ENCODE results near the gene SCN2A.
A peak's percentile ranks its signal among the peaks of the same experiment; 100 is the strongest.

Gene SCN2A

GRCh38 chr2:165293440-165294420 lies 54.5 kb downstream of the SCN2A start:
- Histone ChIP-seq H4K8ac (ENCODE audit: low read depth, low read length) (no peak overlapping the region), H3K18ac (ENCODE audit: low read length) (no peak overlapping the region), H3K4me3 (ENCODE audit: low read length in 2 of 2) (peak overlapping the region in 1 of 2 donors; percentile 44), H3K4ac (ENCODE audit: low read length) (no peak overlapping the region), H2BK120ac (ENCODE audit: low read depth, low read length) (no peak overlapping the region), H4K91ac (ENCODE audit: low read depth, low read length, poor library complexity) (no peak overlapping the region), H3K79me1 (ENCODE audit: low read depth, low read length) (no peaks in the 10 kb centered on the region), H3K14ac (ENCODE audit: low read length) (no peak overlapping the region), H3K27me3 (ENCODE audit: control insufficient read depth in 3 of 3, insufficient read depth in 3 of 3, low read depth in 1 of 3, low read length in 3 of 3) (no peaks in the 10 kb centered on the region), H2BK15ac (ENCODE audit: low read length) (no peak overlapping the region), H3K36me3 (replicated peaks in 1 of 2; ENCODE audit: control insufficient read depth in 2 of 2, insufficient read depth in 2 of 2, low read length in 2 of 2) (no peaks in the 10 kb centered on the region), H3K9me3 (replicated peaks in 1 of 2; ENCODE audit: control insufficient read depth in 2 of 2, insufficient read depth in 1 of 2, low read depth in 1 of 2, low read length in 2 of 2) (no peaks in the 10 kb centered on the region), H2BK12ac (ENCODE audit: low read length) (no peak overlapping the region), H3K23ac (ENCODE audit: low read depth, low read length, poor library complexity) (no peak overlapping the region), H2AK5ac (ENCODE audit: low read depth, low read length) (no peak overlapping the region), H3K9ac (ENCODE audit: low read depth, low read length, poor library complexity) (no peak overlapping the region), H2BK5ac (ENCODE audit: low read length) (no peak overlapping the region), H3K4me1 (ENCODE audit: control insufficient read depth in 2 of 2, insufficient read depth in 1 of 2, low read depth in 1 of 2, low read length in 2 of 2) (peaks cover 0 to 2% of the 10 kb centered on the region in 2 donors), H3K4me2 (ENCODE audit: insufficient read depth, low read length, poor library complexity, severe bottlenecking) (no peak overlapping the region), H3K27ac (replicated peaks; ENCODE audit: low read length) (no peak overlapping the region), H2AFZ (ENCODE audit: low read length) (peak overlapping the region; percentile 96)
- no CpG with 5 or more reads among the region's 6 CpGs for WGBS, 2 donors (ENCODE audit: extremely low coverage in 2 of 2, insufficient read length in 2 of 2, insufficient replicate concordance in 1 of 2)
- DNase-seq (ENCODE audit: low spot score) = peak; percentile 70

GRCh38 chr2:165294912-165295311 lies 55.7 kb downstream of the SCN2A start:
- H2AK5ac ChIP-seq (ENCODE audit: low read depth, low read length) = no peak overlapping the region
- DNase-seq (ENCODE audit: low spot score) = no peak
- no peak overlapping the region for H2BK5ac ChIP-seq (ENCODE audit: low read length)
- H3K27me3 ChIP-seq (ENCODE audit: control insufficient read depth in 3 of 3, insufficient read depth in 3 of 3, low read depth in 1 of 3, low read length in 3 of 3) = no peaks in the 10 kb centered on the region
- no peak overlapping the region for H3K4me3 ChIP-seq (ENCODE audit: low read length in 2 of 2)
- no peak overlapping the region for H3K14ac ChIP-seq (ENCODE audit: low read length)
- H3K36me3 ChIP-seq (replicated peaks in 1 of 2; ENCODE audit: control insufficient read depth in 2 of 2, insufficient read depth in 2 of 2, low read length in 2 of 2) = no peaks in the 10 kb centered on the region
- WGBS, 2 donors (ENCODE audit: extremely low coverage in 2 of 2, insufficient read length in 2 of 2, insufficient replicate concordance in 1 of 2) = no CpG with 5 or more reads among the region's 5 CpGs
- no peak overlapping the region for H4K8ac ChIP-seq (ENCODE audit: low read depth, low read length)
- H3K9me3 ChIP-seq (replicated peaks in 1 of 2; ENCODE audit: control insufficient read depth in 2 of 2, insufficient read depth in 1 of 2, low read depth in 1 of 2, low read length in 2 of 2) = no peaks in the 10 kb centered on the region
- H3K9ac ChIP-seq (ENCODE audit: low read depth, low read length, poor library complexity) = no peak overlapping the region
- no peak overlapping the region for H2BK120ac ChIP-seq (ENCODE audit: low read depth, low read length)
- H3K4me1 ChIP-seq (ENCODE audit: control insufficient read depth in 2 of 2, insufficient read depth in 1 of 2, low read depth in 1 of 2, low read length in 2 of 2) = peaks cover 0 to 2% of the 10 kb centered on the region in 2 donors
- no peaks in the 10 kb centered on the region for H3K79me1 ChIP-seq (ENCODE audit: low read depth, low read length)
- no peak overlapping the region for H3K27ac ChIP-seq (replicated peaks; ENCODE audit: low read length)
- H3K23ac ChIP-seq (ENCODE audit: low read depth, low read length, poor library complexity) = no peak overlapping the region
- no peak overlapping the region for H3K4ac ChIP-seq (ENCODE audit: low read length)
- H2AFZ ChIP-seq (ENCODE audit: low read length) = peak overlapping the region; percentile 96
- H2BK12ac ChIP-seq (ENCODE audit: low read length) = no peak overlapping the region
- no peak overlapping the region for H3K18ac ChIP-seq (ENCODE audit: low read length)
- no peak overlapping the region for H4K91ac ChIP-seq (ENCODE audit: low read depth, low read length, poor library complexity)
- no peak overlapping the region for H2BK15ac ChIP-seq (ENCODE audit: low read length)
- no peak overlapping the region for H3K4me2 ChIP-seq (ENCODE audit: insufficient read depth, low read length, poor library complexity, severe bottlenecking)

- no CpG with 5 or more reads among the region's 4 CpGs for WGBS, 2 donors (ENCODE audit: extremely low coverage in 2 of 2, insufficient read length in 2 of 2, insufficient replicate concordance in 1 of 2)
- no peak overlapping the region for H3K4me3 ChIP-seq (ENCODE audit: low read length in 2 of 2)
Measured at GRCh38 chr2:165295643-165296042, 56.4 kb downstream of the SCN2A start.

GRCh38 chr2:165305391-165306096 lies 66.3 kb downstream of the SCN2A start:
- Histone ChIP-seq H3K14ac (ENCODE audit: low read length) (no peak overlapping the region), H3K36me3 (replicated peaks in 1 of 2; ENCODE audit: control insufficient read depth in 2 of 2, insufficient read depth in 2 of 2, low read length in 2 of 2) (no peaks in the 10 kb centered on the region), H3K27ac (replicated peaks; ENCODE audit: low read length) (no peak overlapping the region), H3K27me3 (ENCODE audit: control insufficient read depth in 3 of 3, insufficient read depth in 3 of 3, low read depth in 1 of 3, low read length in 3 of 3) (no peaks in the 10 kb centered on the region), H2BK120ac (ENCODE audit: low read depth, low read length) (no peak overlapping the region), H3K18ac (ENCODE audit: low read length) (no peak overlapping the region), H4K91ac (ENCODE audit: low read depth, low read length, poor library complexity) (no peak overlapping the region), H3K9ac (ENCODE audit: low read depth, low read length, poor library complexity) (no peak overlapping the region), H2AFZ (ENCODE audit: low read length) (no peak overlapping the region), H2BK15ac (ENCODE audit: low read length) (no peak overlapping the region), H3K9me3 (replicated peaks in 1 of 2; ENCODE audit: control insufficient read depth in 2 of 2, insufficient read depth in 1 of 2, low read depth in 1 of 2, low read length in 2 of 2) (no peaks in the 10 kb centered on the region), H2AK5ac (ENCODE audit: low read depth, low read length) (no peak overlapping the region), H3K4me3 (ENCODE audit: low read length in 2 of 2) (no peak overlapping the region), H2BK12ac (ENCODE audit: low read length) (no peak overlapping the region), H4K8ac (ENCODE audit: low read depth, low read length) (no peak overlapping the region), H3K4me1 (ENCODE audit: control insufficient read depth in 2 of 2, insufficient read depth in 1 of 2, low read depth in 1 of 2, low read length in 2 of 2) (no peaks in the 10 kb centered on the region), H3K4me2 (ENCODE audit: insufficient read depth, low read length, poor library complexity, severe bottlenecking) (no peak overlapping the region), H3K4ac (ENCODE audit: low read length) (no peak overlapping the region), H3K79me1 (ENCODE audit: low read depth, low read length) (no peaks in the 10 kb centered on the region), H3K23ac (ENCODE audit: low read depth, low read length, poor library complexity) (no peak overlapping the region), H2BK5ac (ENCODE audit: low read length) (no peak overlapping the region)
- DNase-seq (ENCODE audit: low spot score) = no peak
- no CpG with 5 or more reads among the region's 3 CpGs for WGBS, 2 donors (ENCODE audit: extremely low coverage in 2 of 2, insufficient read length in 2 of 2, insufficient replicate concordance in 1 of 2)

More at GRCh38 chr2:165295643-165296042, 56.4 kb downstream of the SCN2A start:
- no peak overlapping the region for H2BK15ac ChIP-seq (ENCODE audit: low read length)
- no peak for DNase-seq (ENCODE audit: low spot score)
- no peak overlapping the region for H2AK5ac ChIP-seq (ENCODE audit: low read depth, low read length)
- H3K9ac ChIP-seq (ENCODE audit: low read depth, low read length, poor library complexity) = no peak overlapping the region
- no peak overlapping the region for H3K23ac ChIP-seq (ENCODE audit: low read depth, low read length, poor library complexity)
- no peaks in the 10 kb centered on the region for H3K79me1 ChIP-seq (ENCODE audit: low read depth, low read length)
- H4K8ac ChIP-seq (ENCODE audit: low read depth, low read length) = no peak overlapping the region
- no peak overlapping the region for H3K4me2 ChIP-seq (ENCODE audit: insufficient read depth, low read length, poor library complexity, severe bottlenecking)
- no peak overlapping the region for H3K18ac ChIP-seq (ENCODE audit: low read length)
- H3K36me3 ChIP-seq (replicated peaks in 1 of 2; ENCODE audit: control insufficient read depth in 2 of 2, insufficient read depth in 2 of 2, low read length in 2 of 2) = no peaks in the 10 kb centered on the region
- no peak overlapping the region for H2BK12ac ChIP-seq (ENCODE audit: low read length)
- H3K4me1 ChIP-seq (ENCODE audit: control insufficient read depth in 2 of 2, insufficient read depth in 1 of 2, low read depth in 1 of 2, low read length in 2 of 2) = peaks cover 0 to 2% of the 10 kb centered on the region in 2 donors
- no peak overlapping the region for H2BK120ac ChIP-seq (ENCODE audit: low read depth, low read length)
- no peak overlapping the region for H4K91ac ChIP-seq (ENCODE audit: low read depth, low read length, poor library complexity)
- H3K27ac ChIP-seq (replicated peaks; ENCODE audit: low read length) = no peak overlapping the region
- H3K4ac ChIP-seq (ENCODE audit: low read length) = no peak overlapping the region
- H2BK5ac ChIP-seq (ENCODE audit: low read length) = no peak overlapping the region
- H2AFZ ChIP-seq (ENCODE audit: low read length) = peak overlapping the region; percentile 96
- no peaks in the 10 kb centered on the region for H3K27me3 ChIP-seq (ENCODE audit: control insufficient read depth in 3 of 3, insufficient read depth in 3 of 3, low read depth in 1 of 3, low read length in 3 of 3)
- no peaks in the 10 kb centered on the region for H3K9me3 ChIP-seq (replicated peaks in 1 of 2; ENCODE audit: control insufficient read depth in 2 of 2, insufficient read depth in 1 of 2, low read depth in 1 of 2, low read length in 2 of 2)
- no peak overlapping the region for H3K14ac ChIP-seq (ENCODE audit: low read length)
